Cardiac muscle cell (in vitro differentiated cells and primary cell): Measurements from ENCODE around the gene NWD2. TPM values are rescaled to one million over a fixed set of nuclear protein-coding genes. Genes with fewer than 3 reads are reported as not detected.

ENCODE experiments used
- DNase-seq, 2 donors: peaks; one replicate each; pipeline versions ENCODE4 v3.0.0 to v3.0.0-alpha.2; 2010 to 2017; ENCODE audit warnings: low read depth in 1 of 2, low spot score in 1 of 2
- H3K27ac ChIP-seq: fragments of 200-600 bp; sonication (generic); 2 replicates; pipeline ENCODE4 v1.5.1; 2016
- H3K27me3 ChIP-seq: fragments of 200-600 bp; sonication (generic); 2 replicates; pipeline ENCODE4 v1.6.0; 2016; ENCODE audit warnings: control low read depth
- H3K36me3 ChIP-seq: fragments of 200-600 bp; sonication (generic); 2 replicates; pipeline ENCODE4 v1.5.1; 2016; ENCODE audit warnings: control low read depth
- H3K4me1 ChIP-seq: fragments of 200-600 bp; sonication (generic); 2 replicates; pipeline ENCODE4 v1.8.1; 2017; ENCODE audit warnings: low read depth, mild to moderate bottlenecking, mixed run types
- H3K4me3 ChIP-seq: fragments of 200-600 bp; sonication (generic); 2 replicates; pipeline ENCODE4 v1.5.1; 2016; ENCODE audit warnings: mild to moderate bottlenecking
- H3K9me3 ChIP-seq: fragments of 200-600 bp; sonication (generic); 2 replicates; pipeline ENCODE4 v1.5.1; 2017; ENCODE audit warnings: low read depth, mild to moderate bottlenecking, control low read depth
- polyA plus RNA-seq: library from polyadenylated mRNA; unstranded; fragments of >200 nt; fragmentation: Nextera tagmentation; extraction: Ambion mirVana; gene quantifications from 2 replicates; pipeline ENCODE4 v1.2.1, GENCODE V29; 2016
- total RNA-seq: library from RNA; depleted of rRNA; stranded (reverse); fragments of >200 nt; gene quantifications from 2 replicates; pipeline ENCODE4 v1.2.3, GENCODE V29; 2016
- TF ChIP-seq, protein P1 (sequence below): IDR thresholded peaks from 2 replicates; pipeline ENCODE4 v1.5.1; 2012; ENCODE audit warnings: low read depth, mild to moderate bottlenecking, low read length

NWD2 gene
- total and polyA plus RNA-seq, 2 experiments from 2014 or later, result 0.06 TPM; not detected in 1

DNA sequence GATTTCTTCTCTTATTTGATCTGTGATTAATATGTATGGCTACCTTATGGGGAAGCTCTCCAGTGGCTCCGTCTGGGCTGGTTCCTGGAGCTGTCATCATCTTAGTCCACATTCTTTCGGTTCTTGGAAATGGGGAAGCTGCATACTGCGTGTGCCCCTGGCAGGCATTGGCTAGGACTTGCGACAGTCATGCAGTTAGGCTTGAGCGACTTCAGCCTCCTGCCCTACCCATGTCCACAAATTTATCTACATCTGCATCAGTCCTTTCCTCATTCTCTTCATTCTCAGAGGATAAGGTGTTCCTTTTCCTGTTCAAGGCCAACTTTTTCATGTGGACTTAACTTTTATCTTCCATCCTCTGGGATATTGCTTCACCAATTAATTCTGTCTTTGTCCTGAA is 227.4 kb downstream of the NWD2 start:
- TF ChIP-seq, protein P1, sequence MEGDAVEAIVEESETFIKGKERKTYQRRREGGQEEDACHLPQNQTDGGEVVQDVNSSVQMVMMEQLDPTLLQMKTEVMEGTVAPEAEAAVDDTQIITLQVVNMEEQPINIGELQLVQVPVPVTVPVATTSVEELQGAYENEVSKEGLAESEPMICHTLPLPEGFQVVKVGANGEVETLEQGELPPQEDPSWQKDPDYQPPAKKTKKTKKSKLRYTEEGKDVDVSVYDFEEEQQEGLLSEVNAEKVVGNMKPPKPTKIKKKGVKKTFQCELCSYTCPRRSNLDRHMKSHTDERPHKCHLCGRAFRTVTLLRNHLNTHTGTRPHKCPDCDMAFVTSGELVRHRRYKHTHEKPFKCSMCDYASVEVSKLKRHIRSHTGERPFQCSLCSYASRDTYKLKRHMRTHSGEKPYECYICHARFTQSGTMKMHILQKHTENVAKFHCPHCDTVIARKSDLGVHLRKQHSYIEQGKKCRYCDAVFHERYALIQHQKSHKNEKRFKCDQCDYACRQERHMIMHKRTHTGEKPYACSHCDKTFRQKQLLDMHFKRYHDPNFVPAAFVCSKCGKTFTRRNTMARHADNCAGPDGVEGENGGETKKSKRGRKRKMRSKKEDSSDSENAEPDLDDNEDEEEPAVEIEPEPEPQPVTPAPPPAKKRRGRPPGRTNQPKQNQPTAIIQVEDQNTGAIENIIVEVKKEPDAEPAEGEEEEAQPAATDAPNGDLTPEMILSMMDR, result no peak
- no peaks in the 10 kb centered on the region for H3K27me3 ChIP-seq
- H3K9me3 ChIP-seq, result no peaks in the 10 kb centered on the region
- no peak overlapping the region for H3K27ac ChIP-seq
- no peak for DNase-seq
- no peak overlapping the region for H3K4me3 ChIP-seq
- no peaks in the 10 kb centered on the region for H3K4me1 ChIP-seq
- H3K36me3 ChIP-seq, result no peaks in the 10 kb centered on the region

DNA sequence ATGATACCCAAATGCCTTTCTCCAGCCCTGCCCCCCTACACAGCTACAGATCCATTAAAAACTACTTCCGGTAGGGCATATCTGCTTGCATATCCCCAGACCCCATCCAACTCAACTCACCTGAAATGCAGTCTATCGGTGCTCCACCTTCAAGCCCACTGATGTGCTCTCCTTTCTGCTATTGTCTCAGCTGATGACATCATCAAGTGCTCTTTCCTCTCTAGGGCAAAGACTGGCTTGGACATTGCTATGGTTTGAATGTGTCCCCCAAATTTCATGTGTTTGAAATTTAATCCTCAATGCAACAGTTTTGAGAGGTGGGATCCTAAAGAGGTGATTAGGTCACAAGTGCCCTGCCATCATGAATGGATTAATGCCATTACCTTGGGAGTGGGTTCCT is 229.3 kb downstream of the NWD2 start:
- H3K36me3 ChIP-seq, result no peaks in the 10 kb centered on the region
- no peaks in the 10 kb centered on the region for H3K27me3 ChIP-seq
- no peak for DNase-seq
- H3K9me3 ChIP-seq, result no peaks in the 10 kb centered on the region
- no peak overlapping the region for H3K4me3 ChIP-seq
- no peaks in the 10 kb centered on the region for H3K4me1 ChIP-seq
- no peak overlapping the region for H3K27ac ChIP-seq
- TF ChIP-seq, protein P1, result no peak

DNA sequence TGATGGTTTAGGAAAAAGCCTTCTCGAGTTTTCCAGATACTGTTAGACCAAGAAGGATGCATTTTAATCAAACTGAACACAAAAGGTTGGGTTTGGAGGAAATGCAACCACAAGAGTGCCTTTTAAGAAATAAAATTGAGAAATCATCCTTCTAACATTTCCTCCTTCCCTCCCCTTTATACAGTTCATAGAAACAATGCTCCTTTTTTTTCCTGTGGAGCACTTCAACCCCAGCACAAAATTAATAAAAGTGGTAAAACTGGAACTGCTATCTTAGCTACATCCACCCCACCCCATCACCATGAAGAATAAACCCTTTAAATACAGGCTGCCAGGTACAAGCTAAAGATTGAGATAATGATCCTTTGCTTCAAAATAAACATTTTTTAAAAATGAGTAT is 230.5 kb downstream of the NWD2 start:
- TF ChIP-seq, protein P1, result no peak
- H3K36me3 ChIP-seq, result no peaks in the 10 kb centered on the region

DNA sequence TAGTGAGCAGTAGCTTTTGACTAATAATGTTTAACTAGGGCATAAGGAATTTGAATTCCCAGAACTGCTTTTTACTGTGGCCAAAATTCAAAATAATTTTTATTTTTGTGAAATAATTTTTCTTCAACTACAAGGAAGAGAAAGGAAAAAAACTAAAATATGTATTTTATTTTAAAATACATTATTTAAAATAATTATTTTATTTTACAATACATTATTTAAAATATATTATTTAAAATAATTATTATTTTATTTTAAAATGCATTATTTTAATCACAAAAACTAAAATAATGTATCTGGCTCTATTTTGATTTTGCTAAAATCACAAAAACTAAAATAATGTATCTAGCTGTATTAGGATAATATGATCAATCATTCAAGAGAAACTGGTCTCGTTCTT is 231.2 kb downstream of the NWD2 start:
- Histone ChIP-seq H3K36me3 (no peaks in the 10 kb centered on the region), H3K9me3 (no peaks in the 10 kb centered on the region), H3K4me1 (no peaks in the 10 kb centered on the region), H3K27me3 (no peaks in the 10 kb centered on the region), H3K4me3 (no peak overlapping the region), H3K27ac (no peak overlapping the region)
- TF ChIP-seq, protein P1, result no peak
- no peak for DNase-seq

More for the DNA sequence above, 230.5 kb downstream of the NWD2 start:
- DNase-seq, result no peak
- H3K27me3 ChIP-seq, result no peaks in the 10 kb centered on the region
- no peaks in the 10 kb centered on the region for H3K4me1 ChIP-seq
- no peaks in the 10 kb centered on the region for H3K9me3 ChIP-seq
- no peak overlapping the region for H3K4me3 ChIP-seq
- H3K27ac ChIP-seq, result no peak overlapping the region

DNA sequence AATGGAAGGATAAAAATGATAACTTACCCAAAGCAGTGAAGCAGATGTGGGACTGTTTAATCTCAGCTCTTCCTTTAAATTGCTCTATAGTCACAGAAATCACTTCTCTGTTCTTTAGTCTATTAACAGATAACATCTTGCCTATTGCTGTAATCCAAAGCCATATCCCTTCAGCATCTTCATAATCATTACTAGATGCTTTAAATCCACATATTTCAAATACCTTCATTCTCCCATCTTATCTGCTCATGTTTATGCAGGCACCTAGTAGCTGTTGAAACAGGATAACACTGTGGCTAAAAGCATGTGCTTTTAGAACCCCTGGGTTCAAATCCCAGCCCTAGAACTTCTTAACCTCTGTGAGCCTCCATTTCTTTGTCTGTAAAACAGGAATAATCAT is 231.7 kb downstream of the NWD2 start:
- H3K4me1 ChIP-seq, result no peaks in the 10 kb centered on the region
- no peak overlapping the region for H3K4me3 ChIP-seq
- no peaks in the 10 kb centered on the region for H3K27me3 ChIP-seq
- TF ChIP-seq, protein P1, result no peak
- no peaks in the 10 kb centered on the region for H3K9me3 ChIP-seq
- no peak for DNase-seq
- no peak overlapping the region for H3K27ac ChIP-seq
- no peaks in the 10 kb centered on the region for H3K36me3 ChIP-seq

DNA sequence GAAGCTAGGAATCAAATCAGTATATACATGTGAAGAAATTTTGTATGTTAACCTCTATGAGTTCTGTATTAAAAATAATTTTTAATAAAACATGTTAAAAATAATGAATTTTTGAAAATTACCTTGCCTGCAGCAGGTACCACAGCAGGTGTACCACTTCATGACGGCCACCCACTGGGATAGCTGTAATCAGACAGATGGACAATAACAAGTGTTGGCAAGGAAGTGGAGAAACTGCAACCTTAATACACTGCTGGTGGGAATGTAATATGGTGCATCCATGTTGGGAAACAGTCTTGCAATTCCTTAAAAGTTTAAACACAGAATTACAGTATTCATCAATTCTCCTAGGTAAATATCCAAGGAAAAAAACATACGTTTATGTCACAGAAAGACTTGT is 232.1 kb downstream of the NWD2 start:
- Histone ChIP-seq H3K36me3 (no peaks in the 10 kb centered on the region), H3K9me3 (no peaks in the 10 kb centered on the region), H3K4me1 (no peaks in the 10 kb centered on the region), H3K4me3 (no peak overlapping the region), H3K27ac (no peak overlapping the region), H3K27me3 (no peaks in the 10 kb centered on the region)
- TF ChIP-seq, protein P1, result no peak
- DNase-seq, result no peak
